H1 (cell line): ENCODE data around the gene IMPG2. TPM values are rescaled to one million over a fixed set of nuclear protein-coding genes. Genes with fewer than 3 reads are reported as not detected.

Source experiments
- CTCF ChIA-PET: fragments of 300-600 bp; sonication (Branson Sonifier 250); formaldehyde crosslinking; loops from one replicate; lab custom pipeline; 2021; ENCODE audit not compliant: partially characterized antibody; lab: Charles Lee
- POLR2A ChIA-PET: fragments of 300-600 bp; sonication (Branson Sonifier 250); formaldehyde crosslinking; loops from one replicate; lab custom pipeline; 2021; ENCODE audit warnings: inconsistent platforms; ENCODE audit not compliant: partially characterized antibody; lab: Charles Lee
- DNase-seq, 2 experiments: peaks; one replicate each; pipeline versions ENCODE4 v3.0.0 to v3.0.0-alpha.2; 2010 to 2022; ENCODE audit warnings: low spot score in 2 of 2, low read depth in 1 of 2, mixed read lengths in 1 of 2
- FAIRE-seq: peaks from 2 replicates; lab custom pipeline; 2011; peaks lifted over from hg19 to GRCh38; lab: Jason Lieb, UNC
- H2AFZ ChIP-seq: 2 replicates; pipeline ENCODE4 v1.8.1; 2012; ENCODE audit warnings: low read length, inconsistent platforms
- H2AK5ac ChIP-seq: 2 replicates; pipeline ENCODE4 v1.6.1; 2013; ENCODE audit warnings: low read depth, low read length
- H2BK120ac ChIP-seq: replicated peaks from 2 replicates; pipeline ENCODE3; 2013; ENCODE audit warnings: low read depth, low read length, inconsistent platforms
- H2BK12ac ChIP-seq: 2 replicates; pipeline ENCODE4 v1.6.1; 2013; ENCODE audit warnings: low read depth, low read length
- H2BK15ac ChIP-seq: 2 replicates; pipeline ENCODE4 v1.6.1; 2013; ENCODE audit warnings: low read length
- H2BK20ac ChIP-seq: 2 replicates; pipeline ENCODE4 v1.6.1; 2013; ENCODE audit warnings: low read length
- H2BK5ac ChIP-seq: 2 replicates; pipeline ENCODE4 v1.6.1; 2013; ENCODE audit warnings: low read depth, low read length
- H3K14ac ChIP-seq: 2 replicates; pipeline ENCODE4 v1.6.1; 2013; ENCODE audit warnings: inconsistent platforms; ENCODE audit not compliant: insufficient read length
- H3K18ac ChIP-seq: 2 replicates; pipeline ENCODE4 v1.6.1; 2013; ENCODE audit warnings: low read length; ENCODE audit errors: extremely low read depth
- H3K23ac ChIP-seq: 2 replicates; pipeline ENCODE4 v1.6.1; 2013; ENCODE audit warnings: inconsistent platforms; ENCODE audit not compliant: insufficient read length
- H3K23me2 ChIP-seq: 2 replicates; pipeline ENCODE4 v1.6.1; 2013; ENCODE audit warnings: low read depth, low read length
- H3K27ac ChIP-seq: 2 replicates; pipeline ENCODE4 v1.6.1; 2011; ENCODE audit warnings: low read depth, low read length, inconsistent platforms
- H3K27me3 ChIP-seq, 4 experiments: replicated peaks in 1 of 4; 1 replicate in 1 of 4; 2 replicates in 3 of 4; pipeline versions ENCODE4 v1.6.1 to v1.8.1; 2011 to 2013; ENCODE audit warnings: low read length in 3 of 4, mild to moderate bottlenecking in 3 of 4, inconsistent platforms in 2 of 4, mixed read lengths in 2 of 4, moderate library complexity in 1 of 4; ENCODE audit not compliant: control insufficient read depth in 3 of 4, insufficient read depth in 3 of 4; ENCODE audit errors: extremely low read depth in 1 of 4
- H3K36me3 ChIP-seq, 4 experiments: 2 replicates each; pipeline versions ENCODE4 v1.6.1 to v1.8.1; 2011 to 2013; ENCODE audit warnings: mild to moderate bottlenecking in 4 of 4, low read length in 3 of 4, moderate library complexity in 2 of 4, control low read depth in 1 of 4, inconsistent platforms in 1 of 4; ENCODE audit not compliant: insufficient read depth in 4 of 4, control insufficient read depth in 2 of 4
- H3K4ac ChIP-seq: replicated peaks from 2 replicates; pipeline ENCODE3; 2013; ENCODE audit warnings: low read length, low read depth, mixed read lengths, inconsistent platforms; ENCODE audit not compliant: insufficient read length
- H3K4me1 ChIP-seq, 4 experiments: replicated peaks in 1 of 4; 1 replicate in 1 of 4; 2 replicates in 3 of 4; pipeline versions ENCODE4 v1.6.1 to v1.8.1; 2011 to 2013; ENCODE audit warnings: low read length in 3 of 4, inconsistent platforms in 2 of 4, mixed read lengths in 1 of 4; ENCODE audit not compliant: insufficient read depth in 4 of 4, control insufficient read depth in 3 of 4
- H3K4me2 ChIP-seq, 2 experiments: 2 replicates each; pipeline versions ENCODE4 v1.6.1 to v1.8.1; 2011 to 2013; ENCODE audit warnings: low read depth in 2 of 2, low read length in 2 of 2, control low read depth in 1 of 2, inconsistent platforms in 1 of 2, mild to moderate bottlenecking in 1 of 2; ENCODE audit not compliant: insufficient read depth in 1 of 2
- H3K4me3 ChIP-seq, 4 experiments: fragments of 200-600, 300-600 bp in 1 of 4; sonication (generic), shearing (Covaris generic), sonication (Bioruptor Twin) in 1 of 4; 2 replicates each; pipeline versions ENCODE4 v1.5.1 to v1.8.1; 2011 to 2016; ENCODE audit warnings: low read length in 4 of 4, low read depth in 3 of 4, control low read depth in 2 of 4, inconsistent platforms in 2 of 4, mild to moderate bottlenecking in 2 of 4, mixed read lengths in 1 of 4, moderate library complexity in 1 of 4; ENCODE audit not compliant: insufficient read depth in 2 of 4; ENCODE audit errors: extremely low read depth in 1 of 4
- H3K56ac ChIP-seq: replicated peaks from 2 replicates; pipeline ENCODE3; 2013; ENCODE audit warnings: low read depth, mild to moderate bottlenecking, mixed read lengths, low read length, inconsistent platforms; ENCODE audit not compliant: insufficient read length
- H3K79me1 ChIP-seq: 2 replicates; pipeline ENCODE4 v1.6.1; 2013; ENCODE audit warnings: low read depth, low read length, control low read depth
- H3K79me2 ChIP-seq, 2 experiments: 2 replicates each; pipeline versions ENCODE4 v1.6.1 to v1.8.1; 2012 to 2013; ENCODE audit warnings: low read length in 2 of 2, mild to moderate bottlenecking in 2 of 2, inconsistent platforms in 1 of 2; ENCODE audit not compliant: insufficient read depth in 2 of 2, control insufficient read depth in 1 of 2
- H3K9ac ChIP-seq, 4 experiments: replicated peaks in 1 of 4; 1 replicate in 1 of 4; 2 replicates in 3 of 4; pipeline versions ENCODE4 v1.6.1 to v1.8.1; 2011 to 2013; ENCODE audit warnings: low read depth in 3 of 4, low read length in 3 of 4, control low read depth in 2 of 4, mild to moderate bottlenecking in 2 of 4, moderate library complexity in 2 of 4, inconsistent platforms in 1 of 4; ENCODE audit errors: extremely low read depth in 1 of 4
- H3K9me3 ChIP-seq, 2 experiments: 2 replicates each; pipeline versions ENCODE4 v1.6.1 to v1.8.1; 2012 to 2013; ENCODE audit warnings: mild to moderate bottlenecking in 2 of 2, moderate library complexity in 2 of 2, control low read depth in 1 of 2, inconsistent platforms in 1 of 2, low read depth in 1 of 2, low read length in 1 of 2, mixed read lengths in 1 of 2; ENCODE audit not compliant: insufficient read depth in 2 of 2
- H4K20me1 ChIP-seq, 2 experiments: replicated peaks in 1 of 2; 2 replicates each; pipeline versions ENCODE3 to v1.8.1; 2011 to 2013; ENCODE audit warnings: inconsistent platforms in 2 of 2, low read length in 2 of 2, mild to moderate bottlenecking in 1 of 2; ENCODE audit not compliant: insufficient read depth in 2 of 2, control insufficient read depth in 1 of 2
- H4K5ac ChIP-seq: 2 replicates; pipeline ENCODE4 v1.6.1; 2013; ENCODE audit warnings: low read length, low read depth, mixed read lengths, inconsistent platforms; ENCODE audit not compliant: insufficient read length
- H4K8ac ChIP-seq: 2 replicates; pipeline ENCODE4 v1.8.0; 2013; ENCODE audit warnings: mild to moderate bottlenecking, moderate library complexity, low read length, inconsistent platforms; ENCODE audit not compliant: insufficient read depth; ENCODE audit errors: extremely low read depth
- H4K91ac ChIP-seq: replicated peaks from 2 replicates; pipeline ENCODE3; 2013; ENCODE audit warnings: low read length, mixed read lengths, inconsistent platforms; ENCODE audit not compliant: insufficient read length
- ATF2 ChIP-seq: IDR thresholded peaks from 2 replicates; pipeline ENCODE4 v1.6.1; 2012; ENCODE audit warnings: low read length, inconsistent platforms
- CHD2 ChIP-seq: IDR thresholded peaks from 2 replicates; pipeline ENCODE4 v1.6.1; 2012; ENCODE audit warnings: low read length, improper control_type of control experiment
- PHF8 ChIP-seq: fragments of 200-600 bp; sonication (generic); conservative IDR thresholded peaks from 2 replicates; pipeline ENCODE4 v1.7.1; 2012; ENCODE audit warnings: low read depth, mild to moderate bottlenecking, inconsistent platforms, low read length, moderate library complexity
- RXRA ChIP-seq: IDR thresholded peaks from 2 replicates; pipeline ENCODE4 v1.6.1; 2011; ENCODE audit warnings: low read depth, mild to moderate bottlenecking, low read length, moderate library complexity; ENCODE audit not compliant: insufficient read depth
- SIX5 ChIP-seq: IDR thresholded peaks from 2 replicates; pipeline ENCODE4 v1.6.1; 2011; ENCODE audit warnings: mild to moderate bottlenecking, low read depth, low read length
- ZNF274 ChIP-seq: IDR thresholded peaks from 2 replicates; pipeline ENCODE4 v1.7.0; 2012; ENCODE audit warnings: low read length, borderline replicate concordance; ENCODE audit errors: extremely low read depth
- polyA plus RNA-seq, 7 experiments: library from polyadenylated mRNA; depleted of rRNA in 3 of 7; stranded (reverse) in 5 of 7; unstranded in 2 of 7; fragments of >200 nt in 5 of 7; fragments of 200-250 nt in 2 of 7; gene quantifications; 1 replicate in 5 of 7; 2 replicates in 1 of 7; 4 replicates in 1 of 7; pipeline versions ENCODE4 v1.2.1 to v1.2.3, GENCODE V29; 2011 to 2013; ENCODE audit warnings: missing spikeins in 2 of 7, mixed read lengths in 2 of 7
- total RNA-seq: library from RNA; stranded (reverse); fragmentation: NEBNext Ultra II Directional; extraction: Animal tissue kit (Norgen Biotek cat#: 25700); gene quantifications from 2 replicates; pipeline ENCODE4 v1.2.1, GENCODE V29; 2021
- TF ChIP-seq, protein P1 (sequence below): IDR thresholded peaks from 2 replicates; pipeline ENCODE4 v1.6.1; 2011; ENCODE audit warnings: low read length, improper control_type of control experiment
- TF ChIP-seq, protein P2 (sequence below): IDR thresholded peaks from 2 replicates; pipeline ENCODE4 v1.6.1; 2012; ENCODE audit warnings: inconsistent platforms

IMPG2 gene
- total and polyA plus RNA-seq, 2 of the 8 experiments (the other 6 are each of a cell fraction or from before 2014, with no cell fraction given) = 0.03 to 0.06 TPM

DNA sequence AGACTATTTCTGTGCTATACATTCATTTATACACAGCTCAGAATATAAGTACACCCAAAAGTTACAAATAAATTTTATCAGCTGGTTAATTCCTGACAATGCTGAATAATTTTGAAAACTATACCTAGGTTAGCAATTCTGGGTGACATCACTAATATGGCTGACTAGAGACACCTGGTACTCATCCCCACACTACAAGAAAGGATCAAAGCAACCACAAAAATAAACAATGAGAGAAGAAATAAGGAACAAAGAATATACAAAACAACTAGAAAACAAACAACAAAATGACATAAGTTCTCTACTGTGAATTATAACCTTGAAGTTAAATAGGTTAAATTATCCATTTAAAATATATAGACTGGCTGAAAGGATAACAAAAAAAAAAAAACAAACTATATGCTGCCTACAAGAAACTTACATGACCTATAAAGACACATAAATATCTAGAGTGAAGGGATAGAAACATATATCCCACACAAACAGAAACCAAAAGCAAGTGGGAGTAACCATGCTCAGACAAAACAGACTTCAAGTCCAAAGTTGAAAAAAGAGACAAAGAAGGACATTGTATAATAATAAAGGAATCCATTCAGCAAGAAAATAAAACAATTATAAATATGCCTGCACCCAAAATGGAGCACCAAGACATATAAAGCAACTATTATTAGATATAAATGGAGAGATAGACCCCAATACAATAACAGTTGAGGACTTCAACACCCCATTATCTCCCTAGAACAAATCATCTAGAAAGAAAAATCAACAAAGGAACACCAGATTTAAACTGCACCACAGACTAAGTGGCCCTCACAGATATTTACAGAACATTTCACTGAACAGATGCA lies 57.8 kb downstream of the IMPG2 start:
- H3K14ac ChIP-seq = no peak overlapping the region
- H3K4me3 ChIP-seq = no peak overlapping the region
- H3K79me1 ChIP-seq = no peaks in the 10 kb centered on the region
- no peak overlapping the region for H3K4me2 ChIP-seq
- no peak overlapping the region for H2AFZ ChIP-seq
- H3K4ac ChIP-seq = no peak overlapping the region
- H4K91ac ChIP-seq = no peak overlapping the region
- H3K23me2 ChIP-seq = no peaks in the 10 kb centered on the region
- no peak overlapping the region for H3K23ac ChIP-seq
- no peaks in the 10 kb centered on the region for H3K79me2 ChIP-seq
- no peak overlapping the region for H3K27ac ChIP-seq
- no peaks in the 10 kb centered on the region for H3K4me1 ChIP-seq
- no peak for DNase-seq
- FAIRE-seq = no peak
- H3K36me3 ChIP-seq = no peaks in the 10 kb centered on the region
- no peaks in the 10 kb centered on the region for H4K20me1 ChIP-seq
- no peak overlapping the region for H2BK120ac ChIP-seq
- no peak overlapping the region for H4K5ac ChIP-seq
- 0 out of 7 replicates have a peak, but pooled peaks cover 0 to 2% (median 0%) of the 10 kb centered on the region in 4 experiments for H3K27me3 ChIP-seq
- no peak overlapping the region for H2AK5ac ChIP-seq
- no peak overlapping the region for H3K9ac ChIP-seq
- no peaks in the 10 kb centered on the region for H3K9me3 ChIP-seq
- no peak overlapping the region for H2BK15ac ChIP-seq
- no peak overlapping the region for H2BK5ac ChIP-seq
- no peak overlapping the region for H3K18ac ChIP-seq
- H2BK12ac ChIP-seq = no peak overlapping the region
- ChIA-PET POLR2A (no interaction called here), CTCF (interaction anchor here (0.9 kb wide), 1 partner anchor 9 kb away, joined by 3 read pairs; no protein-coding TSS in a partner anchor)
- no peak overlapping the region for H4K8ac ChIP-seq
- no peak overlapping the region for H3K56ac ChIP-seq
- no peak overlapping the region for H2BK20ac ChIP-seq
- TF ChIP-seq SIX5 = no peak
- no peak for TF ChIP-seq ZNF274
- TF ChIP-seq, protein P1, sequence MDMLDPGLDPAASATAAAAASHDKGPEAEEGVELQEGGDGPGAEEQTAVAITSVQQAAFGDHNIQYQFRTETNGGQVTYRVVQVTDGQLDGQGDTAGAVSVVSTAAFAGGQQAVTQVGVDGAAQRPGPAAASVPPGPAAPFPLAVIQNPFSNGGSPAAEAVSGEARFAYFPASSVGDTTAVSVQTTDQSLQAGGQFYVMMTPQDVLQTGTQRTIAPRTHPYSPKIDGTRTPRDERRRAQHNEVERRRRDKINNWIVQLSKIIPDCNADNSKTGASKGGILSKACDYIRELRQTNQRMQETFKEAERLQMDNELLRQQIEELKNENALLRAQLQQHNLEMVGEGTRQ = no peak
- no peak for TF ChIP-seq CHD2
- no peak for TF ChIP-seq PHF8
- no peak for TF ChIP-seq RXRA
- no peak for TF ChIP-seq ATF2
- TF ChIP-seq, protein P2, sequence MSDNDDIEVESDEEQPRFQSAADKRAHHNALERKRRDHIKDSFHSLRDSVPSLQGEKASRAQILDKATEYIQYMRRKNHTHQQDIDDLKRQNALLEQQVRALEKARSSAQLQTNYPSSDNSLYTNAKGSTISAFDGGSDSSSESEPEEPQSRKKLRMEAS = no peak
